ENCODE data around the gene ARL8A.
"Not testable (repeated sequence)": the region's sequence is repeated elsewhere in the genome, so short reads cannot be mapped to it uniquely, and the experiment has no call there.

ARL8A gene

DNA sequence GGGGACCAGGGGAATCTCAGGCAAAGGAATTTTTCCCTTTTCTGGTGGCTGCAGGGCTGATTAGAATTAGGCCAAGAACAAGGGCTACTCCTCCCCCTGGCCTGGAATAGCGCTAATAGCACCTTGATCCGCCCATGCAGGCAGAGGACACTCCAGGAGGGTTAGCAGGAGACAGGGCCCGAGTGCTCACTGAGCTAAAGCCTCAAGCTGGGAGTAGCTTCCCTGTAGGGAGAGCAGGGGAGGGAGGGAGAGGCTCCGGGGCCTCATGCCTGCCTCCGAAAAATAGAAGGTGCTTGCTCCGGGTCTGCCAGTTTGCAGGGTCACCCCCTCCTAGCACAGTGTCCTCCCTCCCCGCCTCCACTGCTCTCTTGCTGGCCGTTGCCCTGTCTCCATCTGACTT, 12.1 kb upstream of the ARL8A start:
- no peak for DNase-seq

DNA sequence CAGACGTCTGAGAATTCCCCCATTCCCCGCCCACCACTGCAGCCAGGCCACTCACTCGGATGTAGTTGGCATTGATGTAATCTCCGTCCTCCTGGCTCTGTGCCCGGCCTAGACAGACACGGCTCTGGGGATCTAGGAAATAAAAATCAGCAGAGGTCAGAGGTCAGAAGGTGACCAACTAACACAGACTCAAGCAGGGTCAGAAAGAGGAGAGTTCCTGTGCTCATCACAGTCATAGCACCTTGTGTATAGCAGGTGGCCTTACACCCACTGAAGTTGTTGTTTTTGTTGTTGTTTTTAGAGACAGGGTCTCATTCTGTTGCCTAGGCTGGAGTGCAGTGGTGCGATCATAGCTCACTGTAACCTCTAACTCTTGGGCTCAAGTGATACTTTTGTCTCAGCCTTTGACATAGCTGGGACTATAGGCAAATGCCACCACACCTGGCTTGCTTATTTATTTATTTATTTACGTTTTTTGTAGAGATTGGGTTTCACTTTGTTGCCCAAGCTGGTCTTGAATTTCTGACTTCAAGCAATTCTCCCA, 11.0 kb upstream of the ARL8A start:
- no peak for DNase-seq

DNA sequence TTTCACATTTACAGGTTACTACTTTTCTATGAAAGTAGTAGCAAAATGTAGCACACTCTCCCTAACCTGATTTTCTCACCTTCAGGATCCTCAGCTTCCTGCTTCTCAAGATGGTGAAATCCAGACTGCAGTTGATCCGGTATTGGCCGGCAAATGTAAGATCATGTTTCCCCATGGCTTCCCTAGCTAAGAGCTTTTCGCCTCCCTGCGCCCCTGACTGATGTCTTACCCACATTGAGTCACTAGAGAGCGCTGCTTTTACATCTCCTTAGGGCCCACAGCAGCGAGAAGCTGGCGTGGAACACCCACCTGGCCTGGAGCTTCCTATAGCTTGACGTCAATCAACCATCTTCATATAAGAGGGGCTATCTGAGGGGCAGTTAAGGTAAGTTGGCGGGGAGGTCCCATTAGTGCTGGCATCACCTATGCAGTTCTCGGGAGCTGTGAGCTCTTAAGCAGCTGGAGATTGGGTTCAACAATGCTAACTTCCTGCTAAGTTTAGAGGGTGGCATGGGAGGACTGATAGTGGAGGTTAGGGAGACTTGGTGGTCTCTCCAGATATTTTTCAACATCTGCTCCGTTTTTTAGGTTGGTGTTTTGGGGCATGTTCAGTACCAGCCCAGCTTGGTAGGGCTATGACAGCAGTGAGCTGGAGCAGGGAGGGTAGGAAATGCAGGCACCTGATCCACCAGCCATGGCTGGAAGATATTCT, 10.4 kb upstream of the ARL8A start:
- DNase-seq: no peak

DNA sequence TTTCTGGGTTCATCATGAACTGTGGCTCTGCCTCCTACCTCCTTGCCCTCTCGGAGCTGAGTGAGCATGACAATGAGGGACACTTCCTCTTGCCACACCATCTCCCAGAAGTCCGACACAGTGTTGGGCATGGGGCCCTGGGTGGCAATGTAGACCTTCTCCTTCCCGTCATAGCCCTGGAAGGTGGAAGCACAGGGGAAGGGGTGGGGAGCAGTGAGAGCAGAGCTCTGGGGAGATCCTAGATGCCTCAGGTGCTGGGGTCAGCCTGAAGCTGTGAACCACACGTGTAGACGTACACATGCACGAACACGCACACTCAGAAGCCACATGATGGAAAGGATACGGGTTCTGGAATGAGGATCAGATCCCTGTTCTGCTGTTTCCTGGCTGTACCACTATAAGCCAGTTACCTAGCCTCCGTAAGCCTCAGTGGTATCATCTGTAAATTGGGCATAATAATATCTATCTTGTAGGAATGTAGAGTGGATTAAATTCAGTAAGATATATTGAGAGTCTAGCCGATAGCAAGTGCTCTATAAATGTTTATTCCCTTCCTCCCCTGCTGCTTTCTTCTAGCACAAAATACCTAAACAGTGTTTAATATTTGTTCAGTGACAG, 9.7 kb upstream of the ARL8A start:
- DNase-seq: no peak

- DNase-seq: no peak
Measured at GRCh38 chr1:202153284-202153683, 8.7 kb upstream of the ARL8A start.

- no peak for DNase-seq
Measured at GRCh38 chr1:202152399-202152798, 7.9 kb upstream of the ARL8A start.

GRCh38 chr1:202151045-202151444, 6.5 kb upstream of the ARL8A start:
- no peak for DNase-seq

DNA sequence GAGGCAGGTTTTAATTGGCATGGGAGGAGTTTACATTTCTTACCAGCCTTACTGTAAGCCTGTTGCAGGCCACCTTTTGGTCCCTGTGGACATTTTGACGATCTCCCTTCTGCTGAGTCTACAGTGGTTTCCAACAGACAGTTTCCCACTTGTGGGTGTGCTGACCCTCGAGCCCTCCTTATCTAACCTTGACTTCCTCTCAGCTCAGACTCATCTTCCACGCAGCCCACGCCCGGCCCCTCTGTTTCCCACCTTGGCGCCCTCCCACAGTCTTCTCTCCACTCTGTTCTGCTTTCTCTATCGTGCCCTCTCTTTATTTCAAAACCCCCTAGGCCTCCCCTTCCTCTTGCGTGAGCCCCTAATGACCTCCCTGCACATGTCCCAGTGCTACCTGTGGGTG, 6.1 kb upstream of the ARL8A start:
- no peak for DNase-seq

DNA sequence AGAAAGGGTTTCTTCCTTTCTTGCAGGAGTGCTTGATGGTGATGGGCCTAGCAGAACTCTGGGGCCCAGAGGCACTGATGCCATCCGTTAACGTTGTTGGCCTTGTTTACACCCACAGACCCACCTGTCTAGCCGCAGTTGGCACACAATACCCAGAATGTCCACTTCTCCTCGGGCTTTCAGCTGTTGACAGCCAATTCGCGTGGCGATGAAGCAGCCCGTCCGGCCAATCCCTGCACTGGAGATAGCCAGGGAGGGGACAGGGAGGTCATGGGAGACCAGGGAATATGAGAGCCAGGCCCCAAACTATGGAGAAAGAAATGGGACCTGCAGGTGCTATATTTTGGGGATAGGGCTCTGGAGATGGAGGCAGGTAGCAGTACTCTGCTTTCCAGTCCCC, 5.7 kb upstream of the ARL8A start:
- no peak for DNase-seq

- DNase-seq: no peak
Measured at GRCh38 chr1:202149566-202149965, 5.0 kb upstream of the ARL8A start.

DNA sequence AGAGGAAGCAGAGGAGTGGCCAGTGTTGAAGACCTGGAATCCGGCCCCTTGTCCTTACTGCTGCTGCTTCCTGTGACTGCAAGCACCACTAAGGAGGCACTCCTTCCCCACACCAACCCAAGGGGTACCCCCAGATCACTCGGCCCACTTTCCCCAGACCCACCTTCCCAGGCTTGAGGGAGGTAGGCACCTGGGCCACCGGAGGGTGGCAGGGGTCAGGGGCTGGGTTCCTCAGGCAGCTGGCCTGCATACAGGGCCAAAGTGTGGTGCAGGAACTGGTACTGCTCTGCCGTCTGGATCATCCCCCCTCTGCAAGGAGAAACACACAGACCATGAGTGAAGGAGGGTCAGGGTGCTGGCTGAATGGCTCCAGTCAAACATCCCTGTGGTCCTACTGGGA, 3.9 kb upstream of the ARL8A start:
- DNase-seq: no peak

DNA sequence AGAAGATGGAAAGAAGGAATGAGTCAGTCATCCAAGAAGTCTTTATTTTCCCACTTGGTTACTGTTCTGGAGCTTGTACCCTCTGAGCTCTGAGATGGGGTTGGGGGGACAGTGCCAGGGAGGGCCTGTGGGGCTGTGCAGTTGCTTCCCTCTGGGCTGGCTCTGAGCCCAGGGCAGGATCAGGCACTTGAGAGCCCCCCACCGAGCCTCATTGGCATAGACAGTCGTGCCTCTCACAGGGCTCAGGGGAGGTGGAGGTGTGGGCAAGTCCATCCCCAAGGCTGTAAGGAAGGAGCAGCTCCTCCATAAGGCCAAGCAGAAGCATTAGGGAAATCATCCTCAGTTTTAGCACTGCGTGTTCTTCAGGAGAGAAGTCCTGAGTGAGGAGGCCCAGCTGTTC, 2.5 kb upstream of the ARL8A start:
- no peak for DNase-seq

DNA sequence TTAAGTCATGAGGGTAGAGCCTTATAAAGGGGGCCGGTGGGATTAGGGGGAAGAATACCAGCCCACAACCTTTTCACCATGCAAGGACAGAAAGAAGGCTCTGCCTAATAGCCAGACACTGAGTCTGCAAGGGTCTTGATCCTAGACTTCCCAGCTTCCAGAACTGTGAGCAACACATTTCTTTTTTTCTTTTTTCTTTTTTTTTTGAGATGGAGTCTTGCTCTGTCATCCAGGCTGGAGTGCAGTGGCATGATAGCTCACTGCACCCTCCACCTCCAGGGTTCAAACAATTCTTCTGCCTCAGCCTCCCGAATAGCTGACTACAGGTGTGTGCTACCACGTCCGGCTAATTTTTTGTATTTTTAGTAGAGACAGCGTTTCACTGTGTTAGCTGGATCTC, 1.7 kb upstream of the ARL8A start:
- no peak for DNase-seq

DNA sequence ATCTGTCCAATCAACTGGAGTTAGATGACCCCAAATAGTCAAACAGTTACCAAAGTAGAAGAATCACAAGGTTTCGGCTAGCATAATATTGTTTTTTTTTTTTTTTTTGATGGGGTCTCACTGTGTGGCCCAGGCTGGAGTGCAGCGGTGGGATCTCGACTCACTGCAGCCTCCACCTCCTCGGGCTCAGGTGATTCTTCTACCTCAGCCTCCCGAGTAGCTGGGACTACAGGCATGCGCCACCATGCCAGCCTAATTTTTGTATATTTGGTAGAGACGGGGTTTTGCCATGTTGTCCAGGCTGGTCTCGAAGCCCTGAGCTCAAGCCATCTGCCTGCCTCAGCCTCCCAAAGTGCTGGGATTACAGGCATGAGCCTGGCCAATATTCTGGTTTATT, 1.2 kb upstream of the ARL8A start:
- DNase-seq: not testable (repeated sequence)

DNA sequence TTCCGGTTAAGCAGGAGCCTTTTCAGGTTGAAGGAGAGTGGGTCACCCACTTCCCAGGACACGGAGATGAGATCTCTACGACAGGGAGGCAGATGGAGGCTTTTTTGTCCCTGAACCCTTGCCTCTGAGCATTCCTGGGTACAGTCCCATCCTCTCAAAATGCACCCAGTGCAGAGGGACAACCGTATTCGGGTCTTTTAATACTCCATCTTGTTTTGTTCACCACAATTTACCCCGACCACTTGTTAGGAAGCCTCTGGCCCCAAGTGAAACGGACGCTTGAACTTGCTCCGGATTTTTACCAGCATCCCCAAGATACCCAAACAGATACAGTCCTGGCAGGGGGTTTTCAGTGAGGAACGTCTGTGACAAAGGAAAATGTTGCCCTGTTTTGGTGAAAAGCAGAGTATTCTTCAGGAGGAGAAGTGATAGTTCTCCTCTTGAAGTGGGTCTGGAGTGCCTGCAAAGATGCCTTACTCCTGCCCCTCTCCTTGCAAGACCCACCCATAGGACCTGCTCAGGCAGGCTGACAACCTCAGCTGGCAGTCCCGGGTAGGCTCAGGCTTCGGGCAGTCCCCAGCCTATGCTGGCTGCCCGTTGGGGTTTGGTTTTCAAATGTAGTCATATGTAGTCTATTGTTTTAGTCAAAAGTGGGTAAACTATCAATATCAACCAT, 669 bp upstream of the ARL8A start:
- no peak for DNase-seq

DNA sequence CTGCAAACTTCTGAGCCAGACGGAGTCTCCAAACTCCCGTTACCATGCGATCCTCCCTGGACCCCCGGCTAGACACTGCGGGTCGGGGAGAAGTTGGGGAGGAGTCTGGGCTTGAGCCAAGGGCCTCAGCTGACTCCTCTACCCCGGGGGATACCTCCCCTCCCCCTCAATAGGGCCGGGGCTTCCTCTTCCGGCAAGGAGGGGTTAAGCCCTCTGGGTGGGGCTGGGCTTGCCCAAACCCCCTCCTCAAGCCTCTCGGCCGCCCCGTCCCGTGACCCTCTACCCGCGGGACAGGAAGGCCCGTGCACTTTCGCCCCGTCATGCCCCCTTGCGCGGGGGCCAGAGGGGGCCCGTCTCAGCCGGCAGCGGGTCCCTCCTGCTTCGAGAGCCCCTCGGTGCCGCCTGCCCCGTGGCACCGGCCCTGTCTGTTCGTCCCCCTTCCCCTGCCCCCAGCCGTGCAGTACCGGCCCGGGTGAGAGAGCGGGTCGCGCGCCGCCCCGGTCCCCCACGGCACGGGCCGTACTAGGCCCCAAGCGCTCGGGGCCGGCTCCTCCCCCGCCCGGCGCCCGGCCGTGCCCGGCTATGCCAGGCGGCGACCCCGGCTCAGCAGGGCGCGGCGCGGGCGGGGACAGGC, 652 bp downstream of the ARL8A start:
- no peak for DNase-seq

DNA sequence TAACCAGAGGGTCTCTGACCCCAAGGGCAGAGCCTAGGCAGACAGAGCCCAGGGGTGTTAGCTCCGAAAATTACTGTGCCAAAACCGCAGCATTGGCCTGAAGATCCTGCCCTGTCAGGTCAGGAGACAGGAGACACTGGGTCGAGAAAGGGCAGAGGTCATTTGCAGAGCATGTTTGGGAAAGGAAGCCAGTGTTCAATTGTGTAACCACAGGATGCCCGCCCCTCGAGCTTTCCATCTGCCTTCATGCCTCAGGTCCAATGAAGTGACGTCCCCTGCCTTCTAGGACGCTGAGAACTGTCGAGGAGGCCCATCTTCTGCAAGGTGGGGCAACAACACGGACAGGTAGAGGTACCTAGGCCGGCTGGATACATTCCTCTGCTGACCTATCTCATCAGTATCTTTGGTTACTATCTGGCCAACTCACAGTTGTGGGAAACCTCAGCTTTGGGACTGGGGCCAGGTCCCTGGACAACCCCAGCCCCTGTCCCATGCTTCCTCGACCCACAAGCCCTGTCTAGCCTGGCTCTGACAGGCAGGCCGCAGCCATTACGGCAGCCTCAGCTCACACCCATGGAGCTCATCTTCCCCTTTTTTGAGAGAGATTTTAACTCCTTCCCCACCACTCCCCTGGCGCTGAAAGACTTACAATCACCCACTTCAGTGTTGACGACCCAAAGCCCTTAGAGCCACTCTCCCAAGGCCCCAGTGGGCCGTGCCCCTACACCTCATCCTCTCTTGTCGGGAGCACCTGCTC, 1.3 kb downstream of the ARL8A start:
- no peak for DNase-seq

GRCh38 chr1:202141468-202141867, 3.1 kb downstream of the ARL8A start:
- not testable (repeated sequence) for DNase-seq

DNA sequence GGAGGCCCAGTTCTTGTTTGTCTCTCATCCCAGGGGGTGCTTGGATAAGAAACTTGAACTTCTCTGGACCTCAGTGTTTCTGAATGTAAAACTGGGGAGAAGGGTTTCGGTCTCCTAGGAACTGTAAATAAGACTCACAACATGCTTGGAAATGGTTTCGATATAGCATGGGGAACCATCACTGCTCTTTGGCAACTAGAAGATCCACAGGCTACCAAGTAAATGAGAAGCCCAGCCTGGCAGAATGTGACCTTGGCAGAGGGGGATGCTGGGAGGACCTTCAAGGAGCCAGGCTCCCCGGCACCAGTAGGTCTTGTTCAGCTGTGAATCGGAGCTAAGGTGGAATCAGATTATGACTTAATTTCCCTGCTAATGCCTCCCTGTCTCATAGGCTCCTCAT, 3.7 kb downstream of the ARL8A start:
- no peak for DNase-seq

DNA sequence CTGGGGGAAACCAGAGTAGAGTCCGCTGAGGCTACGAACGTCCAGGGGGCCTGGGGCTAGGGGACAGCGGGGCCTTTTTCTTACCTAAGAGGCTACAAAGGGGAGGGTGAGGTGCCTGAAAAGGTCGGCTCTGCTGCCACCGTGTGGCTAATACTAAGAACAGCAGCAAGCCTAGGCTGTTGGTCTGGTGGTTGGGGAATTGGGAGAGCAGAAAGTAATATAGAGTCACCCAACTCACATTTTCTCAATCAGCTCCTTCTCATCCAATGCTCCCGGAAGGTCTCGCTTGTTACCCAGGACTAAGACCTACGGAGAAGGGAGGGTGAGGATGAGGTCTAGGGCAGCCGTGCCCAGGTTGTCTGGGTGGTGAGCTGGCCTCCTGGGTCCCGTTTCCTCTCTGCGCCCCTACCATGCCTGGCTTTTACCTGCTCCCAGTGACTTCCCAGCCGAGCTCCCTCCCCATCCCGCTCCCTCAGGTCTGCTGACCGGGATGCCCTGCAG, 9.3 kb downstream of the ARL8A start:
- no peak for DNase-seq

DNA sequence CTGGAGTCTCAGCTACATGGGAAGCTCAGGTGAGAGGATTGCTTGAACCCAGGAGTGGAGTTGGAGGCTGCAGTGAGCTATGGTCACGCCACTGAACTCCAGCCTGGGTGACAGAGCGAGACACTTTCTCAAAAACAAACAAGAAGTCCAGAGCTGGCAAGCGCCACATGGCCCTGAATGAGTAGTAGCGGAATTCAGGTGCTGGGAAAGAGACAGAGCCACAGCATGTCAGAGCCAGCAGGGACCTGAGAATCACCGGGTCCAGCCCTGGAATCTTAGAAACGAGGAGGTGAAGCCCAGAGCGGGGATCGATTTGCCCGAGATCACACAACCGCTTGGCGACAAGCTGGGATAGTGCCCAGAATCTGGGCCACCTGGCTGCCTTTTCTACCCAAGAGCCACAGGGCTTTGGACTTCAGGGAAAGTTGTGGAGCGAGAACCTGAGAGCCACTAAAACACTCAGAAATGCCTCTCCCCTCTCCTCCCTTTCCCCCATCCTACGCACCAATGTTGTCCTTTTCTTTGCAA, 9.8 kb downstream of the ARL8A start:
- no peak for DNase-seq

GRCh38 chr1:202133989-202134388, 10.5 kb downstream of the ARL8A start:
- DNase-seq: no peak

Data from activated CD4-positive, alpha-beta T cell treated with anti-CD3 and anti-CD28 coated beads for 1 hour (primary cell).